Measurements from ENCODE around the gene CDKN2D. TPM values are rescaled to one million over a fixed set of nuclear protein-coding genes. Genes with fewer than 3 reads are reported as not detected.

CDKN2D gene
- 10 to 100 TPM; 10.8 to 11.9 (median 10.9) TPM for polyA plus RNA-seq (ENCODE audit: insufficient read length in 3 of 3)

- DNase-seq (ENCODE audit: low read depth in 3 of 3, low spot score in 2 of 3) = peak; percentile 95 to 98 (median 97)
Observed at GRCh38 chr19:10568826-10569651, at the start of gene CDKN2D. CDKN2D (minus strand) TSS chr19:10568979; CDS start chr19:10568653, 326 bp downstream.

GRCh38 chr19:10617409-10618121 is 48.8 kb upstream of the CDKN2D start:
- DNase-seq (ENCODE audit: low read depth in 3 of 3, low spot score in 2 of 3) = no peak

GRCh38 chr19:10615429-10616023 is 46.7 kb upstream of the CDKN2D start:
- no peak for DNase-seq (ENCODE audit: low read depth in 3 of 3, low spot score in 2 of 3)

- no peak for DNase-seq (ENCODE audit: low read depth in 3 of 3, low spot score in 2 of 3)
Observed at GRCh38 chr19:10612499-10613119, 43.8 kb upstream of the CDKN2D start.

- no peak for DNase-seq (ENCODE audit: low read depth in 3 of 3, low spot score in 2 of 3)
Observed at GRCh38 chr19:10611907-10612306, 43.1 kb upstream of the CDKN2D start.

GRCh38 chr19:10604460-10604980 is 35.7 kb upstream of the CDKN2D start:
- no peak for DNase-seq (ENCODE audit: low read depth in 3 of 3, low spot score in 2 of 3)

- no peak for DNase-seq (ENCODE audit: low read depth in 3 of 3, low spot score in 2 of 3)
Observed at GRCh38 chr19:10603873-10604459, 35.2 kb upstream of the CDKN2D start.

- no peak for DNase-seq (ENCODE audit: low read depth in 3 of 3, low spot score in 2 of 3)
Observed at GRCh38 chr19:10603084-10603872, 34.5 kb upstream of the CDKN2D start.

- DNase-seq (ENCODE audit: low read depth in 3 of 3, low spot score in 2 of 3) = peak in 2 of 3 donors; percentile 49
Observed at GRCh38 chr19:10602330-10603083, 33.7 kb upstream of the CDKN2D start.

- DNase-seq (ENCODE audit: low read depth in 3 of 3, low spot score in 2 of 3) = no peak
Observed at GRCh38 chr19:10601999-10602329, 33.2 kb upstream of the CDKN2D start.

GRCh38 chr19:10600149-10600548 is 31.4 kb upstream of the CDKN2D start:
- DNase-seq (ENCODE audit: low read depth in 3 of 3, low spot score in 2 of 3) = no peak

GRCh38 chr19:10593820-10594637 is 25.2 kb upstream of the CDKN2D start:
- DNase-seq (ENCODE audit: low read depth in 3 of 3, low spot score in 2 of 3) = no peak

GRCh38 chr19:10593148-10593547 is 24.4 kb upstream of the CDKN2D start:
- DNase-seq (ENCODE audit: low read depth in 3 of 3, low spot score in 2 of 3) = no peak

- no peak for DNase-seq (ENCODE audit: low read depth in 3 of 3, low spot score in 2 of 3)
Observed at GRCh38 chr19:10587839-10588150, 19.0 kb upstream of the CDKN2D start.

GRCh38 chr19:10587022-10587838 is 18.5 kb upstream of the CDKN2D start, which contains the start of gene AP1M2:
AP1M2 (minus strand) TSS chr19:10587312; CDS start chr19:10587231, 81 bp downstream.
- no peak for DNase-seq (ENCODE audit: low read depth in 3 of 3, low spot score in 2 of 3)

GRCh38 chr19:10586396-10586795 is 17.6 kb upstream of the CDKN2D start:
- DNase-seq (ENCODE audit: low read depth in 3 of 3, low spot score in 2 of 3) = no peak

- no peak for DNase-seq (ENCODE audit: low read depth in 3 of 3, low spot score in 2 of 3)
Observed at GRCh38 chr19:10583036-10583776, 14.4 kb upstream of the CDKN2D start.
